Endometrial microvascular endothelial cells (primary cell): Measurements from ENCODE around the gene NFXL1. TPM values are rescaled to one million over a fixed set of nuclear protein-coding genes. Genes with fewer than 3 reads are reported as not detected.

Experiments used
- in situ Hi-C: cut with HindIII; loops from 2 replicates; pipeline ENCODE4 v1.10.0; 2017; ENCODE audit warnings: low sequenced_read_pairs, low pct_unique_long_range_greater_than_20kb; ENCODE audit errors: inconsistent ontology term
- total RNA-seq: library from RNA; depleted of rRNA; stranded (reverse); fragments of >200 nt; gene quantifications from one replicate; pipeline ENCODE4 v1.2.3, GENCODE V29; 2015; ENCODE audit errors: inconsistent ontology term

The NFXL1 gene
- total RNA-seq, 1 donor from 2014 or later: 8.1 TPM

DNA sequence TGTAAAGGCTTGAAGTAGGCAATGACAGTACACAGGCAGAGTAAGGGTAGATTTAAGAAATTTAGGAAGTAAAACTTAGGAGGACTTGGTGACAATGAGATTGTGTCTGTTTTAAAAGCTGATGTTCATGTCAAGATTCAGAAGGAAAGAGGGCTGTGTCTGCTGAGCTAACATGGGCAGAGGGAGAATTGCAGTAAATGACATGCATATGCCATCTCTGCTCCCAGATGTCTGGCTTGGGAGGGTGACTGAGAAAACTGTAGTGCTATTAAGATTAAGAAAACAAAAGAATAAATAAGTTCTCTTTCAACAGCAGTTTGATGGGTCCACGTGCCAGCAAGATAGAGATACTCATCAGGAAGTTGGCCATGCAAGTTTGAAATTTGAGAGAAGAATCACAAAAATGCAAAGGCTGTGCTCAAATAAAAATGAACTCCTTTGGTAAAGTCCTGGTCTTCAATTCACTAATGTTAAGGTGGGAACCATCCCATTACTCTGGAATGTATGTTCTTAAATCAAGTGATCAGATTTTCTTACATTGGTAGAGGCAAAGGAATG is 7.2 kb downstream of the NFXL1 start:
- in situ Hi-C loops: no loop called here

DNA sequence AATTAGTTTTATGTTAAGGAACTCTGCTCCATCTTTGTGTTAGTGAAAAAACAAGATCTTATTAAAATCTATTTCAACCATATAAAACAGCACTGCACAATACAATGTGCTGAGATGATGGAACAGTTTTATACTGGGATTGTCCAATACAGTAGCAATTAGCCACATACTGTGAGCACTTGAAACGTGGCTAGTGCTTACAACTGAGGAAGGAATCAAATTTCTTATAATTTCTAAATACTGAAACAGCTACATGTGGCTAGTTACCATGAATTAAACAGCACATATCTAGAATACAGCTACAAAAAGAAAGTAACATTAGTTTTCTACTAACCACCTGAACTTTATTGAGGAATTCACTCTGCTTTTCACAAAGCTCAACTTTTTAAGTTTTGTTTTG is 14.7 kb downstream of the NFXL1 start:
- in situ Hi-C loops: no loop called here

DNA sequence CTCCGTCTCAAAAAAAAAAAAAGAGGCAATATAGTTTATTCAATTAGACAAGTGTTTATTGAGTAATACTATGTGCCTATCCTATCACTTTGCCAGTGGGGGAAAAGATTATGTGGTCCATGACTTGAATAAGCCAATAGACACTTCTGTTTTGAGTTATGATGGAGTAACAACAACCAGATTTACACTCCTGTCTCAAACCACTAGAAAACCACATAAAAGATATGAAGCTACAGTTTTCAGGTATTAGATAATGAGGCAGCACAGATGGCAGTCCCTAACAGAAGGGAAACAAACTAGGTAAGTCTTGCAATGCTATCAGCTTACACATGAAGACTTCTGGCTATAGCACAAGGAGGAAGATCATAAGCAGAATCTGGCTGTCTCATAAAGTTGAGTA is 22.5 kb downstream of the NFXL1 start:
- in situ Hi-C loops: no loop called here

DNA sequence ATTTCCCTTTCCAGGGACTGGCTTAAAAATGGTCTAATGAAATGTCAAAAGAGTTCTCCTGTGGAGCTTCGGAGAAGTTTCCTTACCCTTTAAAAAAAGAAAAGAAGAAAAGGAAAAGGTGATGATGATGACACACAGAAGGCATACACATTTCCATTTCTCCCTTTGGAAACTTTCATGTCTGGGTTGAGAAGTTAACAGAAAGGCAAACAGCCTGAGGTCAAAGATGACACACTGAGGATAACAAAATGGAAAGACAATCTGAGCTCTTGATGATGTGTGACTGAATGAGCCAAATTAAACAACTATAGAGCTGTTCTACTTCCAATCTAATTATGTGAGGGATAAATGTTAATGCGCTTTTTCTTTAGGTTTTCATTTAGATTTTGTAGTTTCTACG is 32.2 kb downstream of the NFXL1 start:
- in situ Hi-C loops: no loop called here

DNA sequence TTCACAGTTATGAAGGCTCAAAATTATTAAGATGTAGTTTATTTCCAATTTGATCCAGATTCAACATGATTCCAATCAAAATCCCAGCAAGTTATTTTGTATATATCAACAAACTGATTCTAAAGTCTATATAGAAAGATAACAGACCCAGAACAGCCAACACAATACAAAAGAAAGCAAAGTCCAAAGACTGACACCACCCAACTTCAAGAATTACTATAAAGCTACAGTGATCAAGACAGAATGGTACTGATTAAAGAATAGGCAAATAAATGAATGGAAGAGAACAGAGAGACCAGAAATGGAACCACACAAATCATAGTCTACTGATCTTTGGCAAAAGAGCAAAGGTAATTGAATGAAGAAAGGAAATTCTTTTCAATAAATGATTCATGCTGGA is 34.9 kb downstream of the NFXL1 start:
- in situ Hi-C loops: no loop called here

DNA sequence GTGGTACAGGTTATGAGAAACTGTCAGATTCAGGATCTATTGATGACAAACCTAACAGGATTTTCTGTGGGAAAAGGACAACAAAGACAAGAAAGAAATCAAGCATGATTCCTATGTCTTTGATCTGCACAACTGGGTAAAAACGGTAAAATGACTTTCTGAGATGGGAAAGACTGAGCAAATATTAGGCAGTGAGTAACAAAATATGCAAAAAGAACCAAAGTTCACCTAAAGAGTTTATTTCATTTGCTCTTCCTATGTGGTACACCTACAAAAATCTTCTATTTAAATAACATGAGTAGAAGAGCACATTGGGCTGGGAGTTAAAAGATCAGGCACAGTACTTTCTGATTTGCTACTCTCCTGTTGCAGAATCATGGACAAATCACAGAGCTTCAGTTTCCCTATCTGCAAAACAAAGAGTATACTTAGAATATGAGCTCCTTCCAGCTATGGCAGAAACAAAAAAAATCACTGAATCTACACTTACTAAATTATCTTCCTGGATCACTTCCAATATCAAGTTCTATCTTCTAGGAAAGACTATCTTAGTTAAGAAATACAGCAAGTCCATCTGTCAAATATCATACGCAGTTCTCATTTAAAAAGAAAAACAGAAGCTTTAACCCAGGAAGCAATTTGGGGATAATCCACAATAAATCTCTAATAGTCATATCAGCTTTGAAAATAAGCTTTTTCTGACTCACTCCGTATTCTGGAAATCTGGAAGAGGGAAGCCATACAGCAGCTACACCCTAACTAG is 37.4 kb downstream of the NFXL1 start:
- in situ Hi-C loops: no loop called here

DNA sequence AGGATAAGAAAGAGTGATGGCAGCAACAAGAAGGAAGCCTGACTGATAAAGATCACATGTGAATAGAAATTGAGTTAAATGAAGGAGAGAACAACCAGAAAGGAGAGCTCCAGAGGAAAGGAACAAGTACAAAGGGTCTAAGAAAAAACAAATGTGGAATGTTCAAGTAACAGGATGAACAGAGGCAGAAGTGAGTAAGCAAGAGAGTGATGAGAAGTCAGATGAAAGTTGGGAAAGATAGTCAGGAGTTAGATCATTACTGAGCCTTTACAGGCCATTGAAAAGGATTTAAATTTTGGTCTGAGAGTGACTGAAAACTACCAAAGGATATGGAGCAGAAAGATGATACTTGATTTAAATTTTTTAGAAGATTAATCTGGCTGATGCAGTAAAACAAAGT is 38.1 kb downstream of the NFXL1 start:
- in situ Hi-C loops: no loop called here

DNA sequence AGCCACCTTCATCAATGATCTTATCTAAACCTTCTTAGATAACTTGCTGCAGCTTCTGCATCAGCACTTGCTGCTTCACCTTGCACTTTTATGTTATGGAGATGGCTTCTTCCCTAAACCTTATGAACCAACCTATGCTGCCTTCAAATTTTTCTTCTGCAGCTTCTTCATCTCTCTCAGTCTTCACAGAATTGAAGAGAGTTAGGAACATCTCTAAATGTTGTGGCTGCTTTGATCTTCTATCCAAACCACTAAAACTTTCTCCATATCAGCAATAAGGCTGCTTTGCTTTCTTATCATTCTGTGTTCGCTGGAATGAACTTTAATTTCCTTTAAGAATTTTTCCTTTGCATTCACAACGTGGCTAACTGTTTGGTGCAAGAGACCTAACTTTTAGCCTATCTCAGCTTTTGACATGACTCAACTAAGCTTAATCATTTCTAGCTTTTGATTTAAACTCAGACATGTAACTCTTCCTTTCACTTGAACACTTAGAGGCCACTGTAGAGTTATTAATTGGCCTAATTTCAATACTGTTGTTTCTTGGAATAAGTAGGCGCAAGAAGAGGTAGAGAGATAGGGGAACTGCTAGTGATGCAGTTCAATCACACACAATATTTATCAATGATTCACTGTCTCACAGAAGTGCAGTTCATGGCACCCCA is 40.4 kb downstream of the NFXL1 start:
- in situ Hi-C loops: no loop called here

DNA sequence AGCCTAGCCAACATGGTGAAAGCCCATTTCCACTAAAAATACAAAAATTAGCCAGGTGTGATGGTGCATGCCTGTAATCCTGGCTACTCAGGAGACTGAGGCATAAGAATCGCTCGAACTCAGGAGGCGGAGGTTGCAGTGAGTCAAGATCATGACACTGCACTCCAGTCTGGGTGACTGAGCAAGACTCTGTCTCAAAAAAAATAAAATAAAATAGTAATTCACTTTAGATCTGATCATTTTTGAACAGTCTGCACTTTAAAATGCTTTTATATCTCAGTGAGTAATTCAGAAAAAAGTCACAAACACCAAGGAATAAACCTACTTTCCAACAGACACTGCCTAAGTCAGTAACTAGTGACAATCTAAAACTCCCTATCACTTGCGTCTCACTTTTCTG is 50.9 kb downstream of the NFXL1 start:
- in situ Hi-C loops: no loop called here

DNA sequence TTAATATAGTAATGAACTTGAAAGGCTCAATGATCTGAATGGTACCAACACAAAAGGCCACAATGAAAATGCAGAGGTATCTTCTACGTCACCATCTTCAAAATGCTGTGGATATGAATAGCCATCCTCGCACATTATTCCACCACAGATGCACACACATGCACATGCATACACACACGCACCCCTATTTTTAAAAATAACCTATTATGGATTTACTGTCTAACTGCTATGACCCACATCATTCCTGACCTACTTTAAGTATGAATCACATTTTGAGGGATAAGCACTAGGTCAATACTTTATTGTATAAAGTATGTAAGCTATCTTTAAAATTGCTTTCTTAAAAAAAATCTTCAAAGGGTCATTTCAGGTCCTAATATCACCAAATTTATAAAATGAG is 52.1 kb downstream of the NFXL1 start:
- in situ Hi-C loops: no loop called here

DNA sequence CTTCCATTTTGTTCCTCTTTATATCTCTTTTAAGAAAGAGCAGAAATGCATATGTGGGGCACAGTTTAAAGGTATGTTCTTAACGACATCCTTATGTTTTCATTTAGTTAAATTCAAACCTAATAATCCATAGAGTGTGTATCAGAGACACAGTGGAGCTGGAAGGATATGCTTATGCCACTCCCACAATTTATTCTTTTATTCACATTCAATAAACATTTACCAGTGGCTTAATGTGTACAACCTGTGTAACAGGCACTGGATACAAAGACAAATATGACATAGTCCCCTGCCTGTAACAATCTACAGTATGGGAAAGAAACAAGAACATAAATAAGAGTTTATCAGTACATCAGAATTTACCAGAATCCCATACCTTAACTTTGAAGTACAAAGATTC is 54.1 kb downstream of the NFXL1 start:
- in situ Hi-C loops: no loop called here

DNA sequence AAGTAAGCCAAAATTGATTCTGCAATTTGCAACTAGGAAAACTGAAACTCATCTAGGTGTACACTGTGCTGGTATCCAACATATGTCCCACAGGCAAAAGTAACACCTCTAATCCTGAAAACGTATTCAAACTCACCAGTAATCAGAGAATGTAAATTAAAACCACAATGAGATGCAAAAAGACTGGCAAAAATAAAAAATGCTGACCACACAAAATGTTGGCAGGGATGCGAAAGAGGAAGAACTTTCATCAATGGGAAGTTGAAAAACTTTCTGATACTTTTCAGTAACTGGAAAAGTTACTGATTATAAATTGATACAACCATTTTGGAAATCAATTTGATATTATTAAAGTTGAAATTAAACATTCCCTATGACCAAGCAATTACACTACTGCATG is 56.4 kb downstream of the NFXL1 start:
- in situ Hi-C loops: no loop called here

DNA sequence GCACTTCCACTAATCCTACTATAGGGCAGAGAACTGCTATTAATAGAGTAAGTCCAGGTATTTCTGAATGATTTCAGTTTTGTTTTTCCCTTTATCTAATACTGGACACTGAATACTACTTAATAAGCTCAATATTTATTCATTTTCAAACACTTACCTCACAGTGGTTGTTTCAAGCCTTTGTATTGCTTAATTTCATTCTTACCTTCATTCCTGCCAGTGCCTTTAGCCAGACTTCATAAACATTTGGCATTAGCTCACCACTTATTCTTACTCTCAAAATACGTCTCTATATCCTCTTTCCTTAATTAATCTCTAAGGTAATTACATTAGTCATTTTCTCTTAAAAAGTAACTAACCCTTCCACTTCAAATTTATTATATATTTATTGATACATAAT is 57.7 kb downstream of the NFXL1 start:
- in situ Hi-C loops: no loop called here

DNA sequence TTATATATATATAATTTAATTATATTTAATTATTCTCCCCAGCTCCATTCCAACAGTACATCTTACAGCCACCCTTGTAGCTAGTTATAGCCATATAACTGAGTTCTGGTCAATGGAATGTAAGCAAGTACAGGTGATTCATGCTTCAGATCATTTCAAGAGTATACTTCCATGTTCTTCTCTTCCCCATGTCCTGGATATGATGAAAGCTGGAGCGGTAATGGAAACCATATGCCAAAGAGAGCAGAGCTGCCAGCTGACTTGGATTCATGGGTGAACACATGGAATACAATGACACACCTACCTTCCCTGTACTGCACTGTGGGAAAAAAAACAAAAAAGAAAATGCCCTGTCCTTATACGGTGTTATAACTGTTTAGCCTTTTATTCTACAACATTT is 59.0 kb downstream of the NFXL1 start:
- in situ Hi-C loops: no loop called here

DNA sequence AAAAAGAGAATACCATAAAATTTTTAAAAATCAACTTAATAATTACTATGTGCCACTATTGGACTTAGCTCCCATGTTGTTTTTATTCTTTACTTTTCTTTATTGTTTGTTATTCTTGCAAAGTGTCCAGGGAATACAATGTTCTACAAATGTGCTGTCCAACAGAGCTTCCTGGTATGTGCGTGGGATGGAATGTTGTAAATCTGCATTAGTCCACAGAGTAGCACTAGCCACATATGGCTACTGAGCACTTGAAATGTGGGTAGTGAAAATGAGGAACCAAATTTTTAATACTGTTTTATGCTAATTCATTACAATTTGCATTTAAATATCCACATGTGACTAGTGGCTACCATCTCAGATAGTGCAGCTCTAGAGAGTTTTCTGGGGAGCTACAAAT is 62.2 kb downstream of the NFXL1 start:
- in situ Hi-C loops: no loop called here

DNA sequence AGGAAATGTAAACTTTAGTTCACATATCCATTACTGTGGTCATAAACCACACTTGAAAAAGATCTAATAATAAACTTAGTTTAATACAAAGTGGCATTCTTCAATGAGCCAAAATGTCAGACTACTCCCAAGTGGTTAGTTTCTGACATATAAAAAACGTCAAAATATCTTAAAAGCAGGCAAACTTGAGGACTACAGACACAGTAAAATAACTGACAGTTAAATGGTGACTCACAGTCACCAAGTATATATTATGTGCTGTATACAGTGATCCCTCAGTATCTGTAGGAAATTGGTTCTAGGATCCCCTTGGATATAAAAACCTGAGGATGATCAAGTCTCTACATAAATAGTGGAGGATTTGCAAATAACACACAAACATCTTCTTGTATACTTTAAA is 64.9 kb downstream of the NFXL1 start:
- in situ Hi-C loops: no loop called here

DNA sequence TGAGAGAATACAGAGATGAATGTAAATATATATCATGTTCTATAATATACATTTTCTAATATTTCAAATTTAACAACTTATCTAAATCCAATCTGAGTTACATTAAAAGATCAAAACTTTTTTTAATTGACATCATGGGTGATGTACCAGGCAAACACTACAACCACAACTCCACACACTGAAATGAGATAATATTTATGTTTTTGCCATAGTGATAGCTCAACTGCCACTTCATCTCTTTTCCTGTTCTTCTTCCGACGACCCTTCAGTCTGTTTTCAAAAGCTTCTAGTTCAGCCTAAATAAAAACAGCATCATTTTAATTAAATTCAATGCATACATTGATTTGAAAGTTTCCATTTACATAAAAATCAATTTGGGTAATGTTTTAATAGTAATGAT is 66.3 kb downstream of the NFXL1 start:
- in situ Hi-C loops: no loop called here

DNA sequence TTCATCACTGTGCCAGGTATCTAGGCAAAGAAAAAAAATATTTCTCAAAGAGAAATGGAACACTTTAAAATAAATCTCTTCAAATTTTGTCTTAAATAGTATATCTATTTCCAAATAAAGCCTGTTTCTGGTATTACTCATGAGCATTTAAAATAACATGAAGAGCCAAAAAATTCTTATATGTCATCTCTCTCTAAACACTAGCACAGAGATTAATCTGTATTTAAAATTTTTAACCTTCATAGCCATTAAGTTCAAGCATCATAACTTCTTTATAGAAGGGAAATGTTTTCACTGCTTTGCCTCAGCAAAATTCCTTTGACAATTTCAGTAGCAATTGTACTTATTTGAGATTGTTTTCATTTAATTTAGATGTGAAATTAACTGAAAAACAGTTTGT is 71.4 kb downstream of the NFXL1 start:
- in situ Hi-C loops: no loop called here

DNA sequence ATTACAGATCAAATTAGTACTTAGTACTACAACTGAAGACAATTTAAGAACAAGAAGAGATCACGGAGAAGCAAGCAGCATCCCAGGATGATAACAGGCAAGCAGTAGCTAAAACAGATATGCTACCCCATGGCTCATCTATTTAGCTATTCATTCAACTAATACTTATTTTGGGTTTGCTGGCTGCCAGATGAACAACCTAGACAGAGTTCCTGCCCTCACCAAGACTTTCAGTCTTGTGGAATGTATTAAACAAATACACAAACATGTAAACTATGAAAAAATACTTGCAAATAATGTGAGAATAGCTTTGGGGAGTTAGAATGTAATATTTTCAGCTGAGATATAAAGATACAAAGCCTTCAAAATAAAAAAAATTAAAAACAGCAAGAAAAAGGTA is 74.1 kb downstream of the NFXL1 start:
- in situ Hi-C loops: no loop called here

DNA sequence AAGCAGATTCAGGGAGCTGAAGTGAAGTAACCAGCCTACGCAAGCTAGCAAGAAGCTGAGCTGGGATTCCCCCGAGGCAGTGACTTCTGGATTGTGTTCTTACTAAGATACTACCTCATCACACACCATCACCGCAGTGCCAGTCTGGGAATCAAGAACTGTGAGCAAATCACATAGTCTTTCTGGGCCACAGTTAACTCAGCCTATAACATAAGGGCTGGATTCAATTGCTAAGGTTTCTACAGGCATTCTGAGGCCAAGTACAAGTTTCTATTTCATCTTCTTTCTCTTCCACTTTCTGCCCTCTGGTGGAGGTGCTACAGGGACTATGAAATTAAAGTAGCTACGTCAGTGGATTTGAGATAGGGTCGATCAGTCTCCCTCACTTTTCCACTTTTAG is 75.1 kb downstream of the NFXL1 start:
- in situ Hi-C loops: no loop called here
